HG03045 (cell line): ENCODE results near the gene FZD1.
A peak's percentile ranks its signal among the peaks of the same experiment; 100 is the strongest.

Experiments
- ATAC-seq: cut with Tn5 transposase; IDR thresholded peaks from one replicate; pipeline ENCODE4 v1.9.1; 2021; ENCODE audit warnings: mild to moderate bottlenecking, moderate library complexity; ENCODE audit not compliant: unreplicated experiment

The FZD1 gene

GRCh38 chr7:91264046-91264923, at the start of gene FZD1:
Gene FZD1, plus strand, starts transcription at chr7:91264433. Its CDS starts 448 bp downstream, at chr7:91264881.
- peak; percentile 94 for ATAC-seq

- ATAC-seq, result no peak
Measured at GRCh38 chr7:91226411-91226810, 37.8 kb upstream of the FZD1 start.

- ATAC-seq, result no peak
Measured at GRCh38 chr7:91228327-91228726, 35.9 kb upstream of the FZD1 start.

- no peak for ATAC-seq
Measured at GRCh38 chr7:91228927-91229558, 35.2 kb upstream of the FZD1 start.

- no peak for ATAC-seq
Measured at GRCh38 chr7:91230100-91230499, 34.1 kb upstream of the FZD1 start.

- no peak for ATAC-seq
Measured at GRCh38 chr7:91230503-91230902, 33.7 kb upstream of the FZD1 start.

GRCh38 chr7:91233212-91233611, 31.0 kb upstream of the FZD1 start:
- no peak for ATAC-seq

GRCh38 chr7:91235211-91235832, 28.9 kb upstream of the FZD1 start:
- ATAC-seq, result no peak

- no peak for ATAC-seq
Measured at GRCh38 chr7:91239171-91239604, 25.0 kb upstream of the FZD1 start.

- no peak for ATAC-seq
Measured at GRCh38 chr7:91239772-91240171, 24.5 kb upstream of the FZD1 start.

GRCh38 chr7:91240376-91240941, 23.8 kb upstream of the FZD1 start:
- ATAC-seq, result no peak

- no peak for ATAC-seq
Measured at GRCh38 chr7:91242097-91242844, 22.0 kb upstream of the FZD1 start.

- no peak for ATAC-seq
Measured at GRCh38 chr7:91243591-91244301, 20.5 kb upstream of the FZD1 start.

GRCh38 chr7:91247500-91247899, 16.7 kb upstream of the FZD1 start:
- ATAC-seq, result no peak

GRCh38 chr7:91248996-91249395, 15.2 kb upstream of the FZD1 start:
- ATAC-seq, result no peak

- no peak for ATAC-seq
Measured at GRCh38 chr7:91249506-91250233, 14.6 kb upstream of the FZD1 start.

GRCh38 chr7:91250706-91251105, 13.5 kb upstream of the FZD1 start:
- ATAC-seq, result no peak

GRCh38 chr7:91251877-91252276, 12.4 kb upstream of the FZD1 start:
- no peak for ATAC-seq

GRCh38 chr7:91263384-91264045, 718 bp upstream of the FZD1 start:
- no peak for ATAC-seq
